GM12874 (cell line): ENCODE data around the gene ERAP2.

ENCODE experiments used
- TF ChIP-seq, protein P1 (sequence below): IDR thresholded peaks from 2 replicates; pipeline ENCODE4 v1.5.1; 2011; ENCODE audit warnings: low read depth, mild to moderate bottlenecking, control low read depth, low read length, moderate library complexity; ENCODE audit not compliant: insufficient read depth

ERAP2 gene

DNA sequence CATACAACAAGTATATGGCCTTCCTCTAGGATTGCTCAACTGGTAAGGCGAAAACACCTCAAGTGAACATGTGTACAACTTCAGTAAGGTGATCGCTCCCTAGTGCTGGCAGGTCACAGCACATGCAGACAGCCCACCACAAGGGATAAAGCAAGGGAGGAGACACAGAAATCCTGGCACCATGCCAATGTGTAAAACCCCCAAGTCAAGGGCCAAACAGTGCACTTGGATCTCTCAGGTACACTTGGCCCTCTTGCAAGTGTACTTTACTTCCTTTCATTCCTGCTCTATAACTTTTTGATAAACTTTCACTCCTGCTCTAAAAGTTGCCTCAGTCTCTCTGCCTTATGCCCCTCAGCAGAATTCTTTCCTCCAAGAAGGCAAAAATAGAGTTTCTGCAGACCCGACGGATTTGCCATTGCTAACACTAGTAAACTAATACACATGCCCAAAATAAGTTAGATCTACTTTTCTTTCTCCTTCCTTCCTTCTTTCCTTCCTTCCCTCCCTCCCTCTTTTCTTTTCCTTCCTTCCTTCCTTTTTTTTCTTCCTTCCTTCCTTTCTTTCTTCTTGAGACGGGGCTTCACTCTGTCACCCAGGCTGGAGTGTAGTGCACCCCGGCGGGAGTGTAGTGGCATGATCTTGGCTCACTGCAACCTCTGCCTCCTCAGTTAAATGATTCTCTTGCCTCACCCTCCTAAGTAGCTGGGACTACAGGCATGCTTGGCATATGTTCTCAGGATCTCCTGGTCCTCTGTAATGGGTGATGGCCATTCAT is 52.8 kb downstream of the ERAP2 start:
- TF ChIP-seq, protein P1, sequence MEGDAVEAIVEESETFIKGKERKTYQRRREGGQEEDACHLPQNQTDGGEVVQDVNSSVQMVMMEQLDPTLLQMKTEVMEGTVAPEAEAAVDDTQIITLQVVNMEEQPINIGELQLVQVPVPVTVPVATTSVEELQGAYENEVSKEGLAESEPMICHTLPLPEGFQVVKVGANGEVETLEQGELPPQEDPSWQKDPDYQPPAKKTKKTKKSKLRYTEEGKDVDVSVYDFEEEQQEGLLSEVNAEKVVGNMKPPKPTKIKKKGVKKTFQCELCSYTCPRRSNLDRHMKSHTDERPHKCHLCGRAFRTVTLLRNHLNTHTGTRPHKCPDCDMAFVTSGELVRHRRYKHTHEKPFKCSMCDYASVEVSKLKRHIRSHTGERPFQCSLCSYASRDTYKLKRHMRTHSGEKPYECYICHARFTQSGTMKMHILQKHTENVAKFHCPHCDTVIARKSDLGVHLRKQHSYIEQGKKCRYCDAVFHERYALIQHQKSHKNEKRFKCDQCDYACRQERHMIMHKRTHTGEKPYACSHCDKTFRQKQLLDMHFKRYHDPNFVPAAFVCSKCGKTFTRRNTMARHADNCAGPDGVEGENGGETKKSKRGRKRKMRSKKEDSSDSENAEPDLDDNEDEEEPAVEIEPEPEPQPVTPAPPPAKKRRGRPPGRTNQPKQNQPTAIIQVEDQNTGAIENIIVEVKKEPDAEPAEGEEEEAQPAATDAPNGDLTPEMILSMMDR = no peak

- TF ChIP-seq, protein P1 = no peak
These were observed 53.8 kb downstream of the ERAP2 start for GRCh38 chr5:96930058-96930457.

DNA sequence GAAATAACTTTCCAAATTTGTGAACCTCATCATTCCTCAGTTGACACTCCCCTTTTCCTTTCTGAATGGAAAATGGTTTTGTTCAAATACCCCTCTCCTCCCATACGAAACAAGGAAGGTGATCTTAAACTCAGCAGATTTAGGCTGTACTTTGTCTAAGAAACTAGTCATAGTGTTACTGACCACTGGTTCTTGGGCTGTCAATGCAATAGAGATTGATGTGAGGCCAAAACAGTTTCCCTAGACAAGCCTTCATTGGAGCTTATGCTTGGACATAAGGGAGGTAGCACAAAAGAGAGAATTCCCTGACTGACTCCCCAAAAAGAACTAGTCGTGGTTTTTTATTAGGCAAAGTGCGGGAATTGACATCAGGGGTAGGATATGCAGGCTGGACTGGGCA is 54.3 kb downstream of the ERAP2 start:
- TF ChIP-seq, protein P1 = no peak

DNA sequence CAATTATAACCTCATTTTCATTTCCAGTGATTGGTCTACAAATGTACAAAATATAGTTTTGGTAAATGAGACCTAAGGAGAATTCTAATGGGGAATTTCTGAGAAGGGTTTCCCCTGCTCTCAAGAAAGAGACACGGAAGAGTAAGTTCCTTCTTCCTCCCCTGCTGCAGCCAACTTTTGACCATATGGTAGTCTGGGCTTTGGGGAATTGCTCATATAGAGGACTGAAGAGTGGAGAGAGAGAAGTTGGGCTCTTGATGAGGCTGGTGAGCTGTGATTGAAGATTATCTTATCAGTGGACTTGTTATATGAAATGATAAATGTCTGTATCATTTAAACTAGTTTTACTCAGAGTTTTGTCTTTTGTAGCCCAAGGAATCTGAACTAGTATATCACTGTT is 55.3 kb downstream of the ERAP2 start:
- TF ChIP-seq, protein P1 = no peak

DNA sequence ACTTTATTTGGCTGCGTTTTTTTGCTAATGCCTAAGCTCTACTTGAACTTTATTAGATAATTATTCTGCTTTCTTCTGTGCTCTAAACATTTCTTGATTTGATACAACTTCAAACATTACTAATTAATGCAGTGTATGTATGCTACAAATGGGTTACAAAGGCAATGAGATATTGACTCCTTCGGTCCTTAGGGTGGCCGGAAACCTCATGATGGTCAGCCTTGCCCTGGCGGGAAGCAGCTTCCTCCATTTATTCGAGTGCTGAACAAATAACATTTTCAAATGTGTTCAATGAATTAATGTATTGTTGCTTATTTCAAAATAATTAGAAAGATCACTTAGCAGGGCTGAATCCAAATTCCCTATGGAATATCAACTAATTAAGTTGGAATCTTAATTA is 55.7 kb downstream of the ERAP2 start:
- TF ChIP-seq, protein P1 = no peak

DNA sequence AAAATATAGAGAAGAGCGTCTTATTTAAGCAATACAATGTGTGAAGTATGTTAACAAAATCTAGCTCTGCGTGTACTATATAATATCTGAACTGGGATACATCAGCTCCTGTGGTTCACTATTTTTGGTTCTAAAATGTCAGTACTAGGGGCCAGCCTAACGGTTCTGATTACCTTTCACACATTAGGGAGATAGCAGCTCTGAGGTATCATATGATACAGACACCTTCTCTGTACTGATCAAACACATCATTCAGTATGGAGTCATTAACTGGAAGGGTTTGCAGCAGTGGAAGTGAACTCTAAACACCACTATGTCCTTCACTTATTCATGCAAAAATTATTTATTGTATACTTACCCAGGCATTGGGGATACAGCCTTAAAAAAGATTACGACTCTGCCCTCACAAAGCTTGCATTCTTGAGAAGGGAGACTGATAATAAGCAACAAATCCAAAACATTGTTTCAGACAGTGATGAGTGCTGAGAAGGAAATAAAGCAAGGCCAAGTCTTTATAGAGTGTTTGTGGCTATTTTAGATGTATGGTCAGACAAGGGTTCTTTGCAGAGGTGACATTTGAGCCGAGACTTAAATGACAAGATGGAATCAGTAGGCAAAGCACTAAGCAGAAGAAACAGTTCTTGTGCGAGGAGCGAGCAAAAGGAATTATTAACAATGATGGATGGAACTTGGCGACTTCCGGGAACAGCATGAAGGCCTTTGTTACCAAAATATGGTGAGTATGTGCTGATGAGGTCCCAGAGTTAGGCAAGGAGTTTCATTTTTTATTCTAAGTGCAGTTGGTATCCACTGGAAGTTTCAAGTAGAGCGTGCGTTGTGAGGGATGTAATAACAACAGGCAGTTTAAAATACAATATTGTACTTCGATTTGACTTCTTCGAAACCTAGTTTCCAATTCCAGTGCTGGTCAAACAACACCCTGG is 57.7 kb downstream of the ERAP2 start:
- TF ChIP-seq, protein P1 = no peak
